ENCODE data around the gene MTUS2.
"Not testable (repeated sequence)": the region's sequence is repeated elsewhere in the genome, so short reads cannot be mapped to it uniquely, and the experiment has no call there.

MTUS2 gene

GRCh38 chr13:28955264-28955966 lies 135.3 kb downstream of the MTUS2 start:
- DNase-seq (ENCODE audit: low spot score) (no peak), FAIRE-seq (no peak)

- DNase-seq (ENCODE audit: low spot score) (no peak), FAIRE-seq (no peak)
These were observed 137.9 kb downstream of the MTUS2 start for GRCh38 chr13:28958018-28958417.

GRCh38 chr13:28958441-28958840 lies 138.3 kb downstream of the MTUS2 start:
- DNase-seq (ENCODE audit: low spot score): no peak
- no peak for FAIRE-seq

GRCh38 chr13:28964052-28964451 lies 143.9 kb downstream of the MTUS2 start:
- no peak for DNase-seq (ENCODE audit: low spot score)
- no peak for FAIRE-seq

GRCh38 chr13:28964803-28965202 lies 144.7 kb downstream of the MTUS2 start:
- FAIRE-seq: no peak

GRCh38 chr13:28967029-28967915 lies 147.1 kb downstream of the MTUS2 start:
- DNase-seq (ENCODE audit: low spot score) (no peak), FAIRE-seq (no peak)

More at GRCh38 chr13:28964803-28965202, 144.7 kb downstream of the MTUS2 start:
- DNase-seq (ENCODE audit: low spot score): no peak

- DNase-seq (ENCODE audit: low spot score) (no peak), FAIRE-seq (no peak)
These were observed 156.1 kb downstream of the MTUS2 start for GRCh38 chr13:28976195-28976594.

GRCh38 chr13:28976636-28977035 lies 156.5 kb downstream of the MTUS2 start:
- DNase-seq (ENCODE audit: low spot score): no peak
- no peak for FAIRE-seq

- DNase-seq (ENCODE audit: low spot score): no peak
- no peak for FAIRE-seq
These were observed 158.4 kb downstream of the MTUS2 start for GRCh38 chr13:28978574-28978973.

- no peak for FAIRE-seq
- DNase-seq (ENCODE audit: low spot score): no peak
These were observed 161.4 kb downstream of the MTUS2 start for GRCh38 chr13:28981530-28981929.

- FAIRE-seq: no peak
- DNase-seq (ENCODE audit: low spot score): no peak
These were observed 163.5 kb downstream of the MTUS2 start for GRCh38 chr13:28983641-28984040.

GRCh38 chr13:28984326-28984725 lies 164.2 kb downstream of the MTUS2 start:
- DNase-seq (ENCODE audit: low spot score) (no peak), FAIRE-seq (no peak)

- peak; percentile 16 for DNase-seq (ENCODE audit: low spot score)
- FAIRE-seq: no peak
These were observed 164.7 kb downstream of the MTUS2 start for GRCh38 chr13:28984825-28985224.

GRCh38 chr13:28990378-28990777 lies 170.2 kb downstream of the MTUS2 start:
- FAIRE-seq; DNase-seq (ENCODE audit: low spot score): not testable (repeated sequence)

- FAIRE-seq (no peak), DNase-seq (ENCODE audit: low spot score) (no peak)
These were observed 171.6 kb downstream of the MTUS2 start for GRCh38 chr13:28991764-28992163.

- FAIRE-seq (no peak), DNase-seq (ENCODE audit: low spot score) (no peak)
These were observed 180.7 kb downstream of the MTUS2 start for GRCh38 chr13:29000826-29001225.

- FAIRE-seq (no peak), DNase-seq (ENCODE audit: low spot score) (no peak)
These were observed 185.1 kb downstream of the MTUS2 start for GRCh38 chr13:29005035-29005762.

GRCh38 chr13:29005763-29006120 lies 185.6 kb downstream of the MTUS2 start:
- FAIRE-seq: no peak
- DNase-seq (ENCODE audit: low spot score): no peak

GRCh38 chr13:29006359-29006850 lies 186.3 kb downstream of the MTUS2 start:
- FAIRE-seq (no peak), DNase-seq (ENCODE audit: low spot score) (no peak)

GRCh38 chr13:29008296-29008695 lies 188.2 kb downstream of the MTUS2 start:
- DNase-seq (ENCODE audit: low spot score) (no peak), FAIRE-seq (no peak)

GRCh38 chr13:29020314-29020713 lies 200.2 kb downstream of the MTUS2 start:
- DNase-seq (ENCODE audit: low spot score) (no peak), FAIRE-seq (no peak)

GRCh38 chr13:29021311-29021710 lies 201.2 kb downstream of the MTUS2 start:
- DNase-seq (ENCODE audit: low spot score) (no peak), FAIRE-seq (no peak)

Measured in urothelium cell line (cell line).